ENCODE measurements around the gene SC5D. TPM values are rescaled to one million over a fixed set of nuclear protein-coding genes. Genes with fewer than 3 reads are reported as not detected.

SC5D gene
- total and polyA plus RNA-seq, 2 of the 4 experiments (the other 2 are of a cell fraction) = 21.3 to 21.7 TPM

DNA sequence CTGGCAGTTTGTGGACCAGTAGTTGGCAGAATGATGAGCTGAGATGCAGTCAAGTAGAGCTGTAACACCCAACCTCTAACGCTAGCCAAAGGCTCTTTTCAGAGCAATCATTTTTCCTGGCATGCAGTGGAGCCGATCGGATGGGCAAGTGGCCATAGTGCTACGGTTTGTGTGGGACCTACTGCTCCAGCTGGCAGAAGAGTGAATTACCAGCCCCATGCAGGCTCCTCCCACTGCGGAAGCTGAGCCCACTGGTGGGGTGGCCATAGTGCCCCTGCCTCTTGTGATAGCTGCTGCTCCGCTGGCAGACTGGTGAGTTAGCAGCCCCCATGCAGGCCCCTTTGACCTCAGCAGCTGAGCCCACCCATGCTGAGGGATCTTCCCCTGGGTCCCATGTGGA is 27.0 kb upstream of the SC5D start:
- Histone ChIP-seq H3K36me3 (ENCODE audit: control insufficient read depth, insufficient read depth, low read length) (no peaks in the 10 kb centered on the region), H3K56ac (ENCODE audit: extremely low read depth, insufficient read depth, low read length) (no peak overlapping the region), H3K9ac (ENCODE audit: low read depth, low read length) (no peak overlapping the region), H2AFZ (replicated peaks; ENCODE audit: low read length, poor library complexity) (no peak overlapping the region), H3K9me3 (ENCODE audit: control insufficient read depth, insufficient read depth, low read length) (no peaks in the 10 kb centered on the region), H3K18ac (ENCODE audit: low read depth, low read length) (no peak overlapping the region), H3K79me1 (ENCODE audit: low read depth in 1 of 2, low read length in 2 of 2) (no peaks in the 10 kb centered on the region), H2AK5ac (ENCODE audit: low read depth, low read length) (no peak overlapping the region), H3K14ac (replicated peaks; ENCODE audit: low read depth, low read length) (no peak overlapping the region), H4K20me1 (ENCODE audit: insufficient read depth, low read length) (no peaks in the 10 kb centered on the region), H3K27me3 (ENCODE audit: control insufficient read depth, insufficient read depth, low read length) (peaks cover 31% of the 10 kb centered on the region), H2BK5ac (ENCODE audit: low read depth, low read length, poor library complexity, severe bottlenecking) (no peak overlapping the region), H4K5ac (ENCODE audit: low read depth, low read length) (no peak overlapping the region), H3K9me1 (ENCODE audit: insufficient read depth, low read length) (no peaks in the 10 kb centered on the region), H3K4me3 (ENCODE audit: insufficient read depth, low read depth, low read length) (no peak overlapping the region), H2BK15ac (ENCODE audit: low read depth, low read length) (no peak overlapping the region), H2BK120ac (ENCODE audit: low read depth, low read length) (no peak overlapping the region), H3K23ac (ENCODE audit: low read depth, low read length) (no peak overlapping the region), H2AK9ac (replicated peaks; ENCODE audit: low read depth, low read length, poor library complexity) (peak overlapping the region; percentile 15), H4K91ac (ENCODE audit: insufficient read depth, low read depth, low read length) (no peak overlapping the region), H3K4me1 (ENCODE audit: control insufficient read depth, insufficient read depth, low read length) (no peaks in the 10 kb centered on the region), H3K4ac (ENCODE audit: low read depth, low read length) (no peak overlapping the region), H4K8ac (ENCODE audit: low read depth in 2 of 2, low read length in 2 of 2) (no peak overlapping the region), H2BK20ac (ENCODE audit: low read depth, low read length) (no peak overlapping the region), H3K27ac (ENCODE audit: insufficient read depth, low read length) (no peak overlapping the region), H3K4me2 (ENCODE audit: low read depth, low read length) (no peak overlapping the region)
- ATAC-seq (ENCODE audit: low read depth) = no peak
- no peak for DNase-seq
- WGBS, 2 experiments (ENCODE audit: extremely low coverage in 2 of 2, insufficient read length in 1 of 2) = 20% methylated on average over 1 of the region's 6 CpGs; no CpG with 5 or more reads in 1 of the 2 experiments
- in situ Hi-C loops (cut with MboI; ENCODE audit: low sequenced_read_pairs) (no loop called here), dilution Hi-C loops (cut with HindIII; ENCODE audit: low sequenced_read_pairs, unreplicated experiment) (no loop called here), intact Hi-C loops (cut with micrococcal nuclease) (no loop called here)
- POLR2A ChIA-PET (ENCODE audit: unreplicated experiment) = no interaction called here
- TF ChIP-seq CHD1 (IDR thresholded peaks at IDR 0.05; ENCODE audit: low read depth, low read length) = no peak
- TF ChIP-seq SMC3 (IDR thresholded peaks at IDR 0.05; ENCODE audit: low read depth, low read length) = no peak
- no peak for TF ChIP-seq CEBPB (IDR thresholded peaks at IDR 0.05; ENCODE audit: low read depth, low read length)
- TF ChIP-seq MAZ (IDR thresholded peaks at IDR 0.05; ENCODE audit: borderline replicate concordance, low read depth, low read length) = no peak
- TF ChIP-seq NFE2L2 (IDR thresholded peaks at IDR 0.05; ENCODE audit: low read depth, low read length) = no peak
- no peak for TF ChIP-seq MAFK (IDR thresholded peaks at IDR 0.05; ENCODE audit: low read depth, low read length)
- no peak for TF ChIP-seq RCOR1 (IDR thresholded peaks at IDR 0.05; ENCODE audit: insufficient replicate concordance, low read length)
- no TSS peak for BruUV-seq (replicated peaks)
- CTCF ChIA-PET = no interaction called here
